Ovary (tissue), 9 donors: ENCODE measurements around the gene VPS37D. TPM values are rescaled to one million over a fixed set of nuclear protein-coding genes. Genes with fewer than 3 reads are reported as not detected.

ENCODE experiments used
- DNase-seq, 5 donors: peaks; one replicate each; pipeline ENCODE4 v3.0.0-alpha.2; 2019 to 2020
- H3K27ac ChIP-seq, 2 donors: fragments of 200-600 bp; one replicate each; pipeline versions ENCODE4 v1.5.1 to v1.8.0; 2019 to 2022
- H3K27me3 ChIP-seq: fragments of 200-600 bp; one replicate; pipeline ENCODE4 v1.8.0; 2022
- H3K36me3 ChIP-seq: fragments of 200-600 bp; sonication (generic); one replicate; pipeline ENCODE4 v1.5.1; 2019
- H3K4me1 ChIP-seq: one replicate; pipeline ENCODE4 v1.8.1; 2013; ENCODE audit warnings: mild to moderate bottlenecking, moderate library complexity; ENCODE audit not compliant: insufficient read depth
- H3K4me3 ChIP-seq: fragments of 200-600 bp; sonication (generic); one replicate; pipeline ENCODE4 v1.5.1; 2017
- H3K9me3 ChIP-seq, 2 donors: fragments of 200-600 bp in 1 of 2; sonication (generic) in 1 of 2; one replicate each; pipeline versions ENCODE4 v1.5.1 to v1.8.1; 2013 to 2019; ENCODE audit warnings: mild to moderate bottlenecking in 1 of 2, moderate library complexity in 1 of 2
- CTCF ChIP-seq, 3 donors: fragments of 450-650 bp in 2 of 3; fragments of 200-600 bp in 1 of 3; IDR thresholded peaks; one replicate each; pipeline versions ENCODE4 v1.5.1 to v1.8.0; 2016 to 2022; ENCODE audit warnings: antibody characterized with exemption in 3 of 3, mild to moderate bottlenecking in 1 of 3
- EP300 ChIP-seq: sonication (generic); formaldehyde crosslinking; IDR thresholded peaks from one replicate; pipeline ENCODE4 v1.6.1; 2017; ENCODE audit warnings: antibody characterized with exemption
- POLR2A ChIP-seq: fragments of 450-650 bp; IDR thresholded peaks from one replicate; pipeline ENCODE4 v1.6.1; 2017; ENCODE audit warnings: antibody characterized with exemption, mild to moderate bottlenecking, moderate library complexity
- WGBS, 3 donors: extraction: QIAGEN DNeasy Blood & Tissue Kit in 1 of 3; methylation state at CpG; one replicate each; pipeline versions ENCODE4 v1.1.5 to v1.1.7; 2013 to 2017; 5-methylcytosine and 5-hydroxymethylcytosine counted together
- intact Hi-C, 4 donors: fragments of 100-400 bp; cut with DNase I; formaldehyde crosslinking; loops; one replicate each; pipeline versions ENCODE4 v1.11.0 to v1.15.1; 2022 to 2023
- microRNA counts: library from miRNA; unstranded; fragments of <30 nt; microRNA quantifications from one replicate; lab custom pipeline; 2016
- microRNA-seq, 3 donors: library from miRNA; unstranded; fragments of <30 nt; microRNA quantifications; one replicate each; pipeline versions ENCODE4 to v1.2.0, GENCODE V29; 2019 to 2020
- polyA plus RNA-seq, 2 donors: library from polyadenylated mRNA; stranded (reverse); fragments of 200-250 nt in 1 of 2; fragments of 350-450 nt in 1 of 2; fragmentation: Illumina TruSeq in 1 of 2; extraction: RNeasy Lipid Tissue Mini Kit (QIAGEN cat#74804) in 1 of 2; gene quantifications; one replicate each; pipeline ENCODE4 v1.2.3, GENCODE V29; 2013 to 2014
- small RNA-seq: library from RNA; depleted of rRNA; stranded (forward); fragments of <200 nt; gene quantifications from one replicate; pipeline ENCODE3, GENCODE V24; 2016
- total RNA-seq, 7 donors: library from RNA; depleted of rRNA in 2 of 7; stranded (reverse); fragments of >200 nt in 2 of 7; fragmentation: NEBNext Ultra II Directional in 3 of 7; extraction: Animal tissue kit (Norgen Biotek cat#: 25700) in 3 of 7; gene quantifications; one replicate each; pipeline versions ENCODE4 v1.1.0 to v1.2.4, GENCODE V29; 2016 to 2023
- donor health status: DM: no; HTN: no; CAD: no; lungs with moderate emphysema.
- donor health status: DM: no; HTN: no; CAD: no.
- donor health status: Bipolar disorder and iron deficiency.
- donor health status: DM: yes; HTN: yes; CAD: no.
- donor health status: DM: no; HTN: no; CAD: no.
- donor health status: DM: yes; HTN: yes; CAD: no.

The VPS37D gene
- total and polyA plus RNA-seq, 9 donors, result 0.28 to 8.8 (median 6.1) TPM

GRCh38 chr7:73721377-73721817 is 53.8 kb downstream of the VPS37D start:
- no peaks in the 10 kb centered on the region for H3K27me3 ChIP-seq
- H3K9me3 ChIP-seq, result no peaks in the 10 kb centered on the region
- TF ChIP-seq CTCF (IDR thresholded peaks at IDR 0.05), result no peak
- TF ChIP-seq EP300, result no peak
- TF ChIP-seq POLR2A, result no peak
- no peaks in the 10 kb centered on the region for H3K36me3 ChIP-seq
- H3K4me1 ChIP-seq, result no peaks in the 10 kb centered on the region
- no peak for DNase-seq
- no peak overlapping the region for H3K27ac ChIP-seq
- no peak overlapping the region for H3K4me3 ChIP-seq
- intact Hi-C loops, result loop anchor here in 1 of 4 donors (10.0 kb wide), 1 partner anchor 57 kb away; the partner anchor contains the start of gene VPS37D
- 44 to 50% (median 45%) methylated on average over 3 of the region's 3 CpGs for WGBS, 3 donors

MicroRNAs encoded within 50 kb of the gene (microRNA counts, 767-probe panel; counts per million panel counts)
- microRNA hsa-miR-4284 (lab: Ali Mortazavi, UCI), result 530 counts per million, percentile 78 among the panel's probes with 10 or more counts

Small RNA genes lying within 50 kb of the gene (microRNA-seq; reads per million reads assigned to microRNA genes)
- gene MIR4284, result 0 reads per million in 3 donors

Small RNA genes lying within 50 kb of the gene (small RNA-seq; reads per million reads assigned to genes)
- not detected for gene MIR4284

Other genes with a start within 250 kb of the VPS37D start
- under 1 TPM; 0.12 to 0.57 (median 0.18) TPM for gene FZD9, start 234.1 kb upstream of the VPS37D start, total RNA-seq
- gene FZD9, start 234.1 kb upstream of the VPS37D start, polyA plus RNA-seq, result under 1 TPM in 1 of 2 donors, not detected in 1; 0.19 TPM
- 10 to 100 TPM; 37.6 to 89.7 (median 63.3) TPM for gene BAZ1B, start 145.5 kb upstream of the VPS37D start, total RNA-seq
- gene BAZ1B, start 145.5 kb upstream of the VPS37D start, polyA plus RNA-seq, result 10 to 100 TPM; 33.4 to 54.6 TPM
- 10 to 100 TPM; 29.5 to 52.4 (median 34.0) TPM for gene BCL7B, start 110.1 kb upstream of the VPS37D start, total RNA-seq
- gene BCL7B, start 110.1 kb upstream of the VPS37D start, polyA plus RNA-seq, result 10 to 100 TPM; 31.8 to 44.8 TPM
- 10 to 100 TPM; 32.7 to 47.3 (median 42.5) TPM for gene TBL2, start 89.3 kb upstream of the VPS37D start, total RNA-seq
- 10 to 100 TPM; 26.6 to 28.9 TPM for gene TBL2, start 89.3 kb upstream of the VPS37D start, polyA plus RNA-seq
- gene MLXIPL, start 43.3 kb upstream of the VPS37D start, total RNA-seq, result 10 to 100 TPM in 2 of 7 donors, 1 to 10 TPM in 4, under 1 TPM in 1; 0.71 to 49.6 (median 5.4) TPM
- under 1 TPM; 0.27 to 0.71 TPM for gene MLXIPL, start 43.3 kb upstream of the VPS37D start, polyA plus RNA-seq
- gene DNAJC30, start 15.6 kb downstream of the VPS37D start, total RNA-seq, result 10 to 100 TPM in 5 of 7 donors, 1 to 10 TPM in 2; 7.1 to 16.1 (median 13.0) TPM
- gene DNAJC30, start 15.6 kb downstream of the VPS37D start, polyA plus RNA-seq, result 1 to 10 TPM; 7.5 to 8.8 TPM
- 10 to 100 TPM; 19.8 to 62.9 (median 53.3) TPM for gene BUD23, start 15.8 kb downstream of the VPS37D start, total RNA-seq
- 10 to 100 TPM; 49.0 to 52.3 TPM for gene BUD23, start 15.8 kb downstream of the VPS37D start, polyA plus RNA-seq
- 10 to 100 TPM in 1 of 7 donors, 1 to 10 TPM in 6; 4.5 to 11.3 (median 6.4) TPM for gene STX1A, start 51.8 kb downstream of the VPS37D start, total RNA-seq
- 1 to 10 TPM; 1.6 to 5.1 TPM for gene STX1A, start 51.8 kb downstream of the VPS37D start, polyA plus RNA-seq
- gene ABHD11, start 71.0 kb downstream of the VPS37D start, total RNA-seq, result 10 to 100 TPM in 4 of 7 donors, 1 to 10 TPM in 3; 8.0 to 34.6 (median 11.4) TPM
- gene ABHD11, start 71.0 kb downstream of the VPS37D start, polyA plus RNA-seq, result 10 to 100 TPM; 10.7 to 11.9 TPM
- gene CLDN3, start 102.4 kb downstream of the VPS37D start, total RNA-seq, result 100 to 1,000 TPM in 1 of 7 donors, 10 to 100 TPM in 1, 1 to 10 TPM in 3, not detected in 2; 3.3 to 253 (median 8.2) TPM
- under 1 TPM in 1 of 2 donors, not detected in 1; 0.30 TPM for gene CLDN3, start 102.4 kb downstream of the VPS37D start, polyA plus RNA-seq
- 100 to 1,000 TPM in 1 of 7 donors, 10 to 100 TPM in 1, 1 to 10 TPM in 3, under 1 TPM in 1, not detected in 1; 0.40 to 240 (median 9.1) TPM for gene CLDN4, start 163.2 kb downstream of the VPS37D start, total RNA-seq
- gene CLDN4, start 163.2 kb downstream of the VPS37D start, polyA plus RNA-seq, result under 1 TPM; 0.27 to 0.35 TPM
- 10 to 100 TPM in 1 of 7 donors, 1 to 10 TPM in 6; 1.8 to 25.6 (median 4.3) TPM for gene METTL27, start 174.7 kb downstream of the VPS37D start, total RNA-seq
- 1 to 10 TPM in 1 of 2 donors, not detected in 1; 3.0 TPM for gene METTL27, start 174.7 kb downstream of the VPS37D start, polyA plus RNA-seq
- under 1 TPM in 1 of 7 donors, not detected in 6; 0.34 TPM for gene TMEM270, start 193.3 kb downstream of the VPS37D start, total RNA-seq
- not detected for gene TMEM270, start 193.3 kb downstream of the VPS37D start, polyA plus RNA-seq